Loucy (cell line): ENCODE results near the gene SELENOP.

Experiments used
- EZH2phosphoT487 ChIP-seq: fragments of 200-600 bp; IDR thresholded peaks from 2 replicates; pipeline ENCODE4 v1.6.1; 2018; ENCODE audit warnings: antibody characterized with exemption, mild to moderate bottlenecking, moderate library complexity, borderline replicate concordance
- TF ChIP-seq, protein P1 (sequence below): fragments of 200-600 bp; sonication (generic); conservative IDR thresholded peaks from 2 replicates; pipeline ENCODE4 v1.5.1; 2014; ENCODE audit warnings: mild to moderate bottlenecking, antibody characterized with exemption, low read length

DNA sequence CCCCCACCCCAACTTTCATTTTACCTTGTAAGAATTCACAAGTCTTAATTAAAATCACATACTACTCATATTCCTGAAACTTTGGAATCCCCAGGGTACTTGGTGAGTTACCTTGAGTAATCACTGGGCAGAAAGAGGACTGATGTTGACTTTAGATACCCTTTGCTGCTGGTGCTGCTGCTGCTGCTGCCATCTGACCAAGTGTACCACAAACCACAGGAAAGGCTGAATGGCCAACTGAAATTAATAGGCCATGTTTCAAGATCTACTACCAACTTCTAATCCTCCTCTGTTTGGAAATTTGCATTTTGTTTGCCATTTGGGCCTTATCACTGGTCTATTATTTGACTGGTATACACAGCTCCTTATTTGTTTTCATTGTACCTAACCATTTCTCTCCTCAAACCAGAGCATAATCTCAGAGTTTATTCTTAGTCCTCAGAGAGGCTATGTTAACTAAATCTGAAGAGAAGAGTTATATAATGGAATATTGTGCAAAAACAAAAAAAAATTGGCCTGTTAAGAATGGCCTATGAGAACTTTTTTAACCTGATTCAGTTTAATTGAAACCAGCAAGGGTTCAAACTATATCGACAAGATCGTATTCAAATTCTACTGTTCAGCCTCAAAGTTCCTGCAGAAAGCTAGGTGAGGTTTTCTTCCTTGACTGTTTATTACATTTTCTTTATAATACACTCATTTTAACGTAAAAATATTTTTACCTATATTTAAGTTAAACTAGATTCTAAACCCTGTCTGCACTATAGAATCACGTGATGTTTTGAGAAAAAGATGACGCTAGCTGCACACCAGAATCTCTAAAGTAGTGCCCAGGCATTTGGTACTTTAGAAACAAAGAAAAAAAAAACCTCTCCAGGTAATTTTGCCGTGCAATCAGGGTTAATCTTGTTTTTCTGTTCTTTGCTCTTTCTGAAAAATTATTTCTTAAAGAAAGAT, 13.1 kb downstream of the SELENOP start:
- TF ChIP-seq, protein P1, sequence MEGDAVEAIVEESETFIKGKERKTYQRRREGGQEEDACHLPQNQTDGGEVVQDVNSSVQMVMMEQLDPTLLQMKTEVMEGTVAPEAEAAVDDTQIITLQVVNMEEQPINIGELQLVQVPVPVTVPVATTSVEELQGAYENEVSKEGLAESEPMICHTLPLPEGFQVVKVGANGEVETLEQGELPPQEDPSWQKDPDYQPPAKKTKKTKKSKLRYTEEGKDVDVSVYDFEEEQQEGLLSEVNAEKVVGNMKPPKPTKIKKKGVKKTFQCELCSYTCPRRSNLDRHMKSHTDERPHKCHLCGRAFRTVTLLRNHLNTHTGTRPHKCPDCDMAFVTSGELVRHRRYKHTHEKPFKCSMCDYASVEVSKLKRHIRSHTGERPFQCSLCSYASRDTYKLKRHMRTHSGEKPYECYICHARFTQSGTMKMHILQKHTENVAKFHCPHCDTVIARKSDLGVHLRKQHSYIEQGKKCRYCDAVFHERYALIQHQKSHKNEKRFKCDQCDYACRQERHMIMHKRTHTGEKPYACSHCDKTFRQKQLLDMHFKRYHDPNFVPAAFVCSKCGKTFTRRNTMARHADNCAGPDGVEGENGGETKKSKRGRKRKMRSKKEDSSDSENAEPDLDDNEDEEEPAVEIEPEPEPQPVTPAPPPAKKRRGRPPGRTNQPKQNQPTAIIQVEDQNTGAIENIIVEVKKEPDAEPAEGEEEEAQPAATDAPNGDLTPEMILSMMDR: no peak
- no peak for TF ChIP-seq EZH2phosphoT487
